Panc1 (cell line): ENCODE data around the gene ADGRG3.

Experiments used
- CTCF ChIP-seq: fragments of 450-650 bp; IDR thresholded peaks from 2 replicates; pipeline ENCODE4 v1.5.1; 2017; ENCODE audit warnings: mild to moderate bottlenecking
- POLR2AphosphoS5 ChIP-seq: IDR thresholded peaks from 2 replicates; pipeline ENCODE4 v1.6.1; 2012; ENCODE audit warnings: mild to moderate bottlenecking, low read depth, low read length, moderate library complexity
- SIN3A ChIP-seq: IDR thresholded peaks from 2 replicates; pipeline ENCODE4 v1.6.1; 2012; ENCODE audit warnings: low read depth, mild to moderate bottlenecking, low read length, moderate library complexity, borderline replicate concordance; ENCODE audit not compliant: insufficient read depth
- TCF7L2 ChIP-seq: IDR thresholded peaks from 2 replicates; pipeline ENCODE4 v1.6.1; 2011; ENCODE audit warnings: mild to moderate bottlenecking, low read depth, low read length, inconsistent platforms
- TF ChIP-seq, protein P1 (sequence below), 2 experiments: IDR thresholded peaks; 2 replicates each; pipeline ENCODE4 v1.6.1; 2011 to 2012; ENCODE audit warnings: low read depth in 2 of 2, control low read depth in 1 of 2, low read length in 1 of 2, mild to moderate bottlenecking in 1 of 2, moderate library complexity in 1 of 2; ENCODE audit not compliant: insufficient read depth in 1 of 2

- TF ChIP-seq TCF7L2: no peak
- no peak for TF ChIP-seq CTCF
- no peak for TF ChIP-seq POLR2AphosphoS5
- TF ChIP-seq, protein P1, sequence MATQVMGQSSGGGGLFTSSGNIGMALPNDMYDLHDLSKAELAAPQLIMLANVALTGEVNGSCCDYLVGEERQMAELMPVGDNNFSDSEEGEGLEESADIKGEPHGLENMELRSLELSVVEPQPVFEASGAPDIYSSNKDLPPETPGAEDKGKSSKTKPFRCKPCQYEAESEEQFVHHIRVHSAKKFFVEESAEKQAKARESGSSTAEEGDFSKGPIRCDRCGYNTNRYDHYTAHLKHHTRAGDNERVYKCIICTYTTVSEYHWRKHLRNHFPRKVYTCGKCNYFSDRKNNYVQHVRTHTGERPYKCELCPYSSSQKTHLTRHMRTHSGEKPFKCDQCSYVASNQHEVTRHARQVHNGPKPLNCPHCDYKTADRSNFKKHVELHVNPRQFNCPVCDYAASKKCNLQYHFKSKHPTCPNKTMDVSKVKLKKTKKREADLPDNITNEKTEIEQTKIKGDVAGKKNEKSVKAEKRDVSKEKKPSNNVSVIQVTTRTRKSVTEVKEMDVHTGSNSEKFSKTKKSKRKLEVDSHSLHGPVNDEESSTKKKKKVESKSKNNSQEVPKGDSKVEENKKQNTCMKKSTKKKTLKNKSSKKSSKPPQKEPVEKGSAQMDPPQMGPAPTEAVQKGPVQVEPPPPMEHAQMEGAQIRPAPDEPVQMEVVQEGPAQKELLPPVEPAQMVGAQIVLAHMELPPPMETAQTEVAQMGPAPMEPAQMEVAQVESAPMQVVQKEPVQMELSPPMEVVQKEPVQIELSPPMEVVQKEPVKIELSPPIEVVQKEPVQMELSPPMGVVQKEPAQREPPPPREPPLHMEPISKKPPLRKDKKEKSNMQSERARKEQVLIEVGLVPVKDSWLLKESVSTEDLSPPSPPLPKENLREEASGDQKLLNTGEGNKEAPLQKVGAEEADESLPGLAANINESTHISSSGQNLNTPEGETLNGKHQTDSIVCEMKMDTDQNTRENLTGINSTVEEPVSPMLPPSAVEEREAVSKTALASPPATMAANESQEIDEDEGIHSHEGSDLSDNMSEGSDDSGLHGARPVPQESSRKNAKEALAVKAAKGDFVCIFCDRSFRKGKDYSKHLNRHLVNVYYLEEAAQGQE (IDR thresholded peaks at IDR 0.05; ENCODE audit: insufficient read depth in 1 of 2, low read depth in 2 of 2, low read length in 1 of 2): no peak
- TF ChIP-seq SIN3A: no peak
These were observed 40.8 kb upstream of the ADGRG3 start for GRCh38 chr16:57627184-57627871.
